Stimulated activated CD4-positive, alpha-beta T cell treated with anti-CD3 and anti-CD28 coated beads, Interleukin-1b, Interleukin-23, amount 100 ng/mL, for 24 hours (primary cell): ENCODE results near the gene FOXC2.
"Not testable (repeated sequence)": the region's sequence is repeated elsewhere in the genome, so short reads cannot be mapped to it uniquely, and the experiment has no call there.

Experiments used
- DNase-seq, 4 experiments: peaks; one replicate each; pipeline ENCODE4 v3.0.0-alpha.2; 2020; ENCODE audit warnings: low read depth in 4 of 4, low spot score in 1 of 4

Gene FOXC2

DNA sequence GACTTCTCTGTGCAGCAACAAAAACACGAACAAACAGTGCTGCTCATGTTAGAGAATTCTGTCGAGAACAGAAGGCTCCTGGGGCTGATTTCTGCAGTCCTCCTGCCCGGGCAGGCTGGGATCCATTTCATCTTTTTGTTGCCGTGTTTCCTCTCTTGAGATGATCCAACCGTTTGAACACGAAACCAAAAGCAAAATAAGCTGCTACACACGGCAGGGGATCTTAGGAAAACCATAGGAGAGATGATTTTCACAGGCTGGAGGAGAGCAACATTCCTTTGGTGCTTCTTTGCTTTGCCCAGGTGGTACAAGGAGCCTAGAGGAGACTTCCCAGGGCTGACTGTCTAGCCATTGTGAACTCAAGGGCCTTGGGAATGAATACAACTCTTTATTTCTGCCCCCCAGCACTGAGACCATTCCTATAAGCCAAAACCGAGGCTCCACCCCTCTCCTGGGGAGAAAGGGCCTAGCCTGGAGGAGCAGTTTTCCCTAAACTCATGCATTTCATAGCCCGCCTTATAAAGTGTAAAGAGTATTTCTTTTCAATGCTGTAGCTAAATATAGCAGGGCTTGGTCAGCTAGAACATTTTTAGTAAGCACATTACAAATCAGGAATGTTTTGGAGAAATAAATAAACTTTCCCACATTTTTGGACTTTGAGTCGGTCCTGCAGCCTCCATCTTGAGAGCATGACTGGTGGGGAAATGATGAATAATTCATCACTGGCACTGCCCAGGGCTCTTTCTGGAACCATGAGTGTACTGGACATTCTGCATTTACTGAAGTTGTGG is 19.4 kb downstream of the FOXC2 start:
- no peak for DNase-seq

DNA sequence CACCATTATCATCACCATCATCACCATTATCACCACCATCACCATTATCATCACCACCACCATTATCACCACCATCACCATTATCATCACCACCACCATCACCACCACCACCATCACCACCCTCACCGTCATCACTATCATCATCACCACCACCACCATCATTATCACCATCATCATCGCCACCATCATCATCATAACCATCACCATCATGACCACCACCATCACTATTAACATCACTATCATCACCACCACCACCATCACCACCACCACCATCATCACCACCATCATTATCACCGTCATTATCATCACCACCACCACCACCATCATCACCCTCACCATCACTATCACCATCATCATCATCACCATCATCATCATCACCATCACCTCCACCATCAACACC is 20.9 kb downstream of the FOXC2 start:
- no peak for DNase-seq

DNA sequence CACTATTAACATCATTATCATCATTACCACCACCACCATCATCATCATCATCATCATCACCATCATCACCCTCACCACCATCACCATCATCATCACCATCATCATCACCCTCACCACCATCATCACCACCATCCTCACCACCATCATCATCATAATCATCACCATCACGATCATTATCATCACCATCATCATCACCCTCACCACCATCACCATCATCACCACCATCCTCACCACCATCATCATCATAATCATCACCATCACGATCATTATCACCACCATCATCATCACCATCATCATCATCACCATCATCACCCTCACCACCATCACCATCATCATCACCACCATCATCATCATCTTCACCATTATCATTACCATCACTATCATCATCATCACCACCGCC is 21.3 kb downstream of the FOXC2 start:
- not testable (repeated sequence) for DNase-seq

DNA sequence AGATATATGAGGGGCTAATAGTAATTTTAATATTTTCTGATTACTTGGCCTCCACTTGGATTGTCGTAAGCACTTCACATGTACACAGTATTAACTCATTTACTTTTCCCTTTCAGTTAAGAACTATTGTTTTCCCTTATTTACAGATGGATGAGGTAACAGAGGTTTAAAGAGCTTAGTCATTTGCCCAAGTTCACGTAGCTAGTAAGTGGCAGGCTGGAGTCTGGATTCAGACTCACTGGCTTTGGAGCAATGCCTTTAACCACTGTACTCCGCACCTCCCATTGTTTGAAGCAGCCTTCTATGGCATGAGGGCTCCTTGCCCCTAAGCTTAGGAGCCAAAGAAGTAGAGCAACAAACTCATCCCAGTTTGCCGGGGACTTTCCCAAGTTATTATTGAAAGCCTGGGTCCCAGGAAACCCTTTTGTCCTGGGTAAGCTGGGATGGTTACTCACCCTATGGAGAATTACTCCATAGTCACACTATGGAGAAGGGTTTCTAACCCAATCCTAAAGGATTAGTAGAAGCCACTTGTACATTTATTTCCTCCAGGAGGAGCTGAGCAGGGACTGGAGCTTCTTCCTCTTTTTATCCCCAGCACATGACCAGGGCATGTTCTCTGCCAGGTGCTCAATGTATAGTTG is 24.0 kb downstream of the FOXC2 start:
- DNase-seq: no peak

DNA sequence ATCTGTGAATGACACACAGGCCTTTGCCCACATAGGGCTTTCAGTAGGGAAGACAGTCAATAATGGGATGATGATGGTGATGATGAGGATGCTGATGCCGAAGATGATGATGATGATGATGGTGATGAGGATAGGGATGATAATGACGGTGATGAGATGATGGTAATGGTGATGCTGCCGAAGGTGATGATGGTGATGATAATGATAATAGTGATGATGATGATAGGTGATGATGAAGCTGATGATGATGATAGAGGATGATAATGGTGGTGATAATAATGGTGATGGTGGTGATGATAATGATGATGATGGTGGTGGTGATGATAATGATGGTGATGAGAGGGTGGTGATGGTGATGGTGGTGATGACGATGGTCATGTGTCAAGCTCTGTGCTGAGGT is 24.6 kb downstream of the FOXC2 start:
- no peak for DNase-seq

DNA sequence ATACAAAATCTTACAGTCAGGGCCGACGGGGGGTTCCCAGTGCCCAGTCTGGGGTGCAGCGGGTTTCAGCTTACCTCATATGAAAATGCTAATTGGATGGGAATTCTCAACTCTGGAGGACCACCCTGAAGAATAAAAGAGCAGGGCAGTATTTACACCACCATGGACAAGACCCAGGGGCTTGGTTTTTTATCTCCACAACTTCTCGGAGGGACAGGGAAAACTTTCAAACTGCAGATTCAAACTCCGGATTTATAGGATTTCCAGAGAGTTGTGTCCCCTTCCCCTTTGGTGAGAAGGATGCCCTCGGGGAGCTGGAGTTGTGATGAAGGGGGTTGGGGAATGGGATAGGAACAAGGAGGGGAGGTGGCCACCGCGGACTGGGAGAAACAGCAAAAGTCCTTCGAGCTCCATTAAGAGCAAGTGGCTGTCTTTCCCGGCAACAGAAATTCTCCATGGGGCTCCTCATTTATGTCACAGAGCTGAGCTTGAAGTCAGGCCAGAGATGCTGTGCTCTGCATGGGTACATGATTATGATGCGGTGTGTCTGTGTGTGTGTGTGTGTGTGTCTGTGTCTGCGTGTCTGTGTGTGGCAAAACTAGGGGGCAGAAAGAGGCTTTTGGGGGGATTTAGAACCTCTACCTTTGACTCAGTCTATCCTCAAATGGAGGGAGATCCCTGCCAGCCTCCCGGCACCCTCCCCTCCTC is 27.4 kb downstream of the FOXC2 start:
- DNase-seq: no peak

DNA sequence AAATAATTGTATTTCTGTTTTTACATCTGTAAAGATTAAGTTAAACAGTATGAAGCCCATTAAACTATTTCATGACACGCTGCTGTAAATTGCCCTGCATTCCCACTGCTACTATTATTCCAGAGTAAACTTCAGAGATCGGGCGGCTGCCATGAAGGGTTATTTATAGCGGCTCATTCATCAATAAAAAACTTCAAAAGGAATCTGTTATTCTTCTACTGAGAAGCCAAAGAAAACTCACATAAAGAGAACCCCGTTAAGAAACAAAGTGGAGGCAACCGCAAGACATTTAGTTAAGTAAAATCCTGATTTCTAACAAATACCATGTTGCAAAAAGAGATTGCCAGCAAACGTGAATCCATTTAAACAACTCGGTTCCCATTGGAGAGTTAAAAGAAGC is 28.1 kb downstream of the FOXC2 start:
- no peak for DNase-seq

DNA sequence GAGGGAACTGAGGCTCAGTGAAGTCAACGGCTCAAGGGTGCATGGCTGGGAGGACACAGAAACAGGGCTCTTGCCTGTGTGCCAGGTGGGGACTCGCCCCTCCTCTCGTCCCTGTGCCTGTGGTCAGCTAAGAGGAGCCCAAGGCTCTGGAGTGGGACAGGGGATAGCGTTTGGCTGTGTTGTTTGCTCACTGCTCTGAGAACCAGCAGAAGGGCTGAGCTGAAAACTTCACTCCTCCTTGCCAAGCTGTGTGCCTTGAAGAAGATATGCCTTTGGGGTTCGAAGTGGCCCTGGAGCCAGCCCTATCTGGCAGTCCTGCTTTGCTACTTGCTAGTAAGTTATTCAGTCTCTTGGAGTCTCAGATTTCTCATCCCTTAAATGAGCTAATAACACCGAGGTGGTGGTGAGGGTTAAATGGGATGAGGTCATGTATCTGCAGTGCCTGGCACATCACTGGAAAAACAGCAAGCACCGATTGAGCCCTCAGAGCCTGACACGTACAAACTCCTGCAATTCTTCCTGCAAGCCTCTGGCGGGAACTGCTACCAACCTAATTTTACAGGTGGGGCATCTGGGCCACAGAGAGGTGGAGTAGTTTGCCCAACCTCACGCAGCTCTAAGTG is 29.5 kb downstream of the FOXC2 start:
- DNase-seq: no peak

DNA sequence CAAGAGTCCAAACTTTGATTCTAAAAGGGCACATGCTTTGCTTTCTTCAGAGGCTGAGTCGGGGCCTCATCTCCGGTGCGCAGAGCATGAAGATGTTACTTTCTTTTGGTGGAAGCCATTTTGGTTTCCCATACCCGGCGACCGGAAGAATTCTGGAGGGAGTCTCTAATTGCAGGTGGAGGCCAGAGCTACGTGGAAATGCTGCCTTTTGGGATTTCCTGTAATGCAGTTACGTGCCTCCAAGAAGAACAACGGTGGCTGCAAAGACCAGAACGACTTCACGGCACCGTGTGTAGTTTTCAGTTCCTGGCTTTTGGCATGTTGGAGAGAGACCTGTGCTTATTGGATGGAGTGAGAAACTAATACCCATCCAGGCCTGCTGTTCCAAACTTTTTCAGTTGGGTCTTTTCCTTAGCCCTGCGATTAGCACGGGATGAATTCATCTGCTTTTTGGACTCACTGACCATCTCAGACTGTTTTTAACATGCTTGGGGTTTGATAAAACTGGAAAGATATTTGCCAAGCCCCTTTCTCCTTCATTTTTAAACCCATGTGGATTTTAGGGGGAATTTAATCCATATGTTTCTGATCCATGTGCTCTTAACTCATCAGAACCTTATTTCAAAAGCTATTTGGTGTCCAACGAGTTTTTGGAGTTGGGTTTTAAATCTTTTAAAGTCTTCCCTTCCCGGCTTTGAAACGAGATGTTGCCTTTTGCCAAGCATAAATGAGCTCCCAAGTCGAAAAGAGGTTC is 30.7 kb downstream of the FOXC2 start:
- DNase-seq: no peak

DNA sequence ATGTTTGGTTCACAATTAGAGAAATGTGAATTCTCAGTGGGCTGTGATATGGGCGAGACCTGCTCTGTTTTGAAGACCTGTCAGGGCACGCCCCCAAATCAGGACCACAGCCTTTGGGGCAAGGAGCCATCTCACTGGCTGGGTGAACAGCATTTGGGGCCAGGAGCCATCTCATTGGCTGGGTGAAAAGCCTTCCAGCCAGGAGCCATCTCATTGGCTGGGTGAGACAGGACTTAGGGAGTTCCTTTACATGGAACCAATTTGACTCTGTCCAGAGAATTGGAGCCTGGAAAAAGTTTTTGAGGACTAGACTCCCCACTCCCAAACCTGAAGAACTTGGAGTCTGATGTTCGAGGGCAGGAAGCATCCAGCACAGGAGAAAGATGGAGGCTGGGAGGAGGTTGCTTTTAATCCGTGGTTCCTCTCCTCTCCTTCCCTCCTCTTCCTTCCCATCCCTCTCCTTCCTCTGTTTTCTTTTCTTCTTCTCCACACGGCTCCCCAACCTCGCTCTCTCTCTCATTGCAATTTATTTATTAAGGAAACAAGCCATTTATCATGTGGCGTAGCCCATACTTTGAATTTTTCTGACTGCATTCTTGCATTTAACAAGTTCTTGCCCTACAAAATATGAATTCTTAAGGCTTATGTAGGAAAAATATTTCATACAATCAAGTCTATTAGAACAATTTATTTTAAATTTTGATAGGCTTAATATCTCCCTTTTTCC is 31.4 kb downstream of the FOXC2 start:
- no peak for DNase-seq

DNA sequence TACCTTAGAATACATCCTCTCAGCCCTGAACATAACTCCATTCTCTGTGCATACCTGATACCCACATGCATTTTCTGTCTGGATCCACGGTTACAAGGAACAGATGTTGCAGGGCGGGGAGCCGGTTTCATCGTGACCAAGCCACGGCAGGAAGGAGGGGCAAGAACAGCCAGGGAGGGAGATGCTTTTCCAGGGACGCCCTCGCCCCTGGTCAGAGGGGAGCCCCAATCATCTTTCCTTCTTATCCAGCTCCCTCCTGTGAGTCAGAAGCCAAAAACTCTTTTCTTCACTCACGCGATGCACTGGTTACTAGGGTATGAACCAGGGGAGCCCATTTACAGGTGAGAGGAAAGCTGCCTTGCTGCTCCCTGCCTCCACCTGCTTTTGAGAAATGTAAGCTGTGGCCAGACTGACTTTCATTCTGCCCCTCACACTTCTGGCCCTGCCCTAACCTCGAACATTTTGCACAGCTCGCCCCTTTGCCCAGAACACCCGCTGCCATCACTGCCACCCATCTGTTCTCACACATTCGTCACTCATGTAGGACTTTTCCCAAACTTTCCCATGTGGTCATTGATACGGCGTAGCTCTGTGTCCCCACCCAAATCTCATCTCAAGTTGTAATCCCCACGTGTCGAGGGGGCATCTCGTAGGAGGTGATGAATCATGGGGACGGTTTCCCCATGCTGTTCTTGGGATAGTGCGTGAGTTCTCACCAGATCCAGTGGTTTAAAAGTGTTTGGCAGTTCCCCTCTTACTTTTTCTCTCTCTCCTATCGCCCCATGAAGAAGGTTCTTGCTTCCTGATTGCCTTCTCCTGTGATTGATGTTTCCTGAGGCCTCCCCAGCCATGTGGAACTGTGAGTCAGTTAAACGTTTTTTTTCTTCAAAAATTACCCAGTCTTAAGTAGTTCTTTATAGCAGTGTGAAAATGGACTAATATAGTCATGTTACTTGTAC is 32.3 kb downstream of the FOXC2 start:
- no peak for DNase-seq

DNA sequence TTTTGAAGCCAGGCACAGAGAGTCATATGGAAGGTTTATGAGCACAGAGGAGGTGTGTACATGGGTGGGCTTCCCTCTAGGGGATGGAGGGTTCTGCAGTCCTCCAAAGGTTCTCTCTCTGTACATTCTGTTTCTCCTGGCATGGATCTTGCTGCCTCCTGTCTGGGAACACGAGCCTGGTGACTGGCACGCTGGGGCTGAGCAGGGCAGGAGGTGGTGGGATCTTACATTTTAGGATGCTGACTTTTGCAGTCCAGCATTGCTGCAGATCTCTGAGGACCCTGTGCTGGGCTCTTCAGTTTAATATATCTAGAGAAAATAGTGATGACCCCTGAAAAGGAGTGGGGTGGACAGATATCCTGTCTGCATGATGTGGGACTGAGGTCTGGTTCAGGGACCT is 34.7 kb downstream of the FOXC2 start:
- no peak for DNase-seq

DNA sequence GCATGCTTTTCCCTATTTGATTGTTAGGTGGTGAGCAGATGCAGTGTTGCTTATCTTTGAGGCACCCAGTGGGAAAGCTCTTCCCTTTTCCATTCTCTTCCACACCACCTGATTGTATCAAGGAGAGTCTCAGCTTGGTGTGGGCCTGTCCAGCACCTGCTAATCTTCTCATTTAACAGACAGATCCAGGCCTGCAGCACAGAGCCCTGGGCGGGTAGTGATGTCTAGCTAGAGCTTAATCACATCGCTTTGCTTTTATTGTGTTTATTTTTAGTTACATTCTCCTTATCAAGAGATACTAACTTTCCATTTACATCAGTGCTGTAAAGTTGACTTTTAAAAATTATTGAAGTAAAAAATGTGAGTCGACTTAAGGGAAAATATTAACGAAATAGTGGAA is 35.9 kb downstream of the FOXC2 start:
- no peak for DNase-seq

DNA sequence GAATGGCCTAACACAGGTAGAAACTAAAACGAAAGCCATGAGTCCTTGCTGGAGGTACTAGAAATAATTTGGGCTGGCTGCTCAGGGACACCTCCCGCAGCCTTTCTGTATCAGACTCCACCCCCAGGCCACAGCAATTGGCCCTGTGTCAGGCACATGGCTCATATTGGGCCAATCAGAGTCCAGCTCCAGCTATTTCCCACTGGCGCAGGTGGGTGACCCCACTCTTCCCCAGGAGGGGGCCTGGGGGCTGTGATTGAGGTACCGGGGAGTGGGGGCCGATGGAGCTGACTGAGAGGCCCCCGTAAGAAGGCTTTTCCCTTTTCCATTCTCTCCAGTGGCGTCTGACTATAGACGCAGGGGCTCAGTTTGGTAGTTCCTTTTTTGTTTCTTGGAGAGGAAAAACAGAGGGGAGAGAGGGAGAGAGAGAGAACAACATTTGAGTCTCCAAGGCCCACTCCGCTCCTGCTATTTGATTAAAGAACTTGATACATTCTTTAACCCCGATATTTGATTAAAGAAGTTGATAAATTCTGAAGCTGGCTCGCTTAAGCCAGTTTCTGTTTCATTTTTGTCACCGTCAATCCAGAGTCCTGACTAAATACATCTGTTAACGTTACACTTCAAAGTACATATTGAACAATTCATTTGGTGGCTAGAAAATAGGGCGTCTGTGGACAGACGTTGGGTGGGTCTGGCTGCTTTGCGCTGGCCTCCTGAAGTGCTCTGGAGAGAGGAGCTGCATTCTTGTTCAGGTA is 38.0 kb downstream of the FOXC2 start:
- DNase-seq: no peak

DNA sequence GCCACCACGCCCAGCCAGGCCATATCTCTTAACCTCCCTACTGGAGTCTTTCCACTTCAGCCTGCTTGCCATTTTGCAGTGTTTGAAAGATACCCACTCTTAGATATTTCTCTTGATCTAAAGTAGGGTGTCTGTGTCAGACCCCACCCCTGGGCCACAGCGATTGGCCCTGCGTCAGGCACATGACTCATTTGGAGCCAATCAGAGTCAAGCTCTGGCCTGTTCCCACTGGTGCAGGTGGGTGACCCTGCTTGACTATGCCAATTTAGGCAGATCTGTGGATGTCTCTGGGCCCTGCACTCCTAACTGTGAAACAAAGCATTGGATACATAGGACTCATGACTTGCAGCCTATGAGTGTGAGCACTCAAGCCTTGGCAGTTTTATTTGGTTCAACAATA is 39.3 kb downstream of the FOXC2 start:
- no peak for DNase-seq

DNA sequence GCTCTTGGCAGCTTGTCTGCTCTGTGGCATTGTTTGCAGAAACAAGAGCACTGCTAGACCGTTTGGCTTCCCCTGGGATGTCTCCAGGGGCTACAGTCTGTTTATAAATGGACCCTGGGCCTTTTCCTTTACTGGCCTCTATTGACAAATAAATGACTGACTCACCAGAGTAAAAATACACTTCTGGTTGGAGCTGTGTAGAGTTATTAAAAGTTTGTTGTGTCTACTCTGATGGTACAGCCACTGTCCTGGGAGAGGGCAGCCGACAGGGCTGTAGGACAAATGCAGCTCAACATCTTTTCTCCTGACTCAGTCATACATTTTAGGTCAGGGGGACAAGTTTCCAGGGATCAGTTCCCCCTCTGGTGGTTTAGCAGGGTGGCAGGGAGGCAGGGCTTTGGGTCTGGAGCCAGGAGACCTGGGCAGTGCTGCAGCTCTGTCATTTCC is 41.7 kb downstream of the FOXC2 start:
- DNase-seq: no peak

DNA sequence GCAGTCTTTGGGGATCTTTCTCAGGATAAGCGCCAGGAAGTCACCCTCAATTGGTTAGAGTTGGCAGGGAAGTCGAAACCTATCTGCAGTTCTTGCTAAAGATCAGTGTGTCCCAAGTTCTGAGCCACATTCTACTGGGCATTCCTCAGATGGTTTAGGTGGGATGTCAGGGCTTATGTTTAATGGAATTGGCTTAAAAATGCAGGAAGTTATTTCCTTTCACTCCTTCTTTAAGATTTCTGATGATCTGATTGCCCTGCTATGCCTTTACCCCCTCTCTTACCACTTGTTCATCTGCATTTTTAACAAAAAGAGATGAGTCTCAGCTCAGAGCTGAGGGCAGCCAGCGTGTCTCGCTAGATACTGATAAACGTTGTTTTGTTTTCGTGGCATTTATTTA is 42.5 kb downstream of the FOXC2 start:
- no peak for DNase-seq

DNA sequence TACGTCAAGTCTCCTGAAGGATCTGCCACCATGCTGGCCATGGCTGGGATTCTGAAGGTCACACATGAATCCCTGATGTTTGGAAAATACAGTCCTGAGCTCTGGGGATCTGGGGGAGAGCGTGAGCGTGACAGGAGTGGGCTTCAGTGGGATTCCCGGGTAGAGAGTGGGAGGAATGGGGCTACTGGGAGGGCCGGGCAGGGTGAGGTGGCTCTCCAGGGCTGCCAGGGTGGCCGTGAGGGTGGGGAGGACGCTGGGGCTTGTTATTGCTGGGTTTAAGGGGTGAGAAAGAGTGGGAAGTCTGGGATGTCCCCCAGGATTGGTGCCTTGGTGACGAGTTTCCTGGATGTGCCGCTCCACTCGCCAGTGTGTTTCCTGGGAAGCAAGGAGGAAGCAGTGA is 43.0 kb downstream of the FOXC2 start:
- no peak for DNase-seq
